GOT3 (cell line): Measurements from ENCODE around the gene CFAP100.

Experiments used
- DNase-seq: peaks from one replicate; lab custom pipeline; 2025; ENCODE audit warnings: mixed read lengths; lab: John Stamatoyannopoulos, UW

The CFAP100 gene

DNA sequence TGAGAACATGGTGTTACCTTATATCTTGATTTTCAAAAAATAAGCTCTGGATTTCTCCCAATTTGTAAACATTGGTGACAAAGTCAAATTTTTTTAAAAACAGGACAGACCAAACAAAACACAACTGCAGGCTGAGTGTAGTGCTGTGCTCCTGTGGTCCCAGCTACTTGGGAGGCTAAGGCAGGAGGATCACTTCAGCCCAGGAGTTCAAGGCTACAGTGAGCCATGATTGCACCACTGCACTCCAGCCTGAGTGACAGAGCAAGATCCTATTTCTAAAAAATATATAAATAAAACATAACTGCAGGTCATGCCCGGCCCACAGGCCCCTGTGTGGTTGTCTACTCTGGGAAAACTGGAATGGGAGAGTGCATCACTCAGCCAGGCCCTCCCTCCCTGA, 84.9 kb downstream of the CFAP100 start:
- DNase-seq = no peak

DNA sequence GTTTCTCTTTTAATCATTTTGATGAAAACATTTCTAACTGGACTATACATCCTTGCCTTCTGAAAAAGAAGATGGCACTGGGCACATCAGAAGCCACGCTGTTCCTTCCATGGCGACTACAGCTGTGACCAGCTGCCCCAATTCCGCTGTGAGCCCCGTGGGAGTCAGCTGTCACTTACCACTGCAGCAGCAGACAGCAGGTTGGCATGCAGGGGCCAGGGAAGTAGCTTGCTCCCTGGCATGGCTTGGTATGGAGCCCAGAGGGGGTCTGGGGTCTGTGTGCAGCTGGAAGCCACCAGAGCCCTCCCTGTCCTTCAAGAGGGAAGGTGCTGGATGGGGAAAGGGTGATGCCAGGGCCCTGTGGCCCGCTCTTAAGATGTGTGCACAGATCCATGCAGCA, 85.5 kb downstream of the CFAP100 start:
- DNase-seq = no peak

DNA sequence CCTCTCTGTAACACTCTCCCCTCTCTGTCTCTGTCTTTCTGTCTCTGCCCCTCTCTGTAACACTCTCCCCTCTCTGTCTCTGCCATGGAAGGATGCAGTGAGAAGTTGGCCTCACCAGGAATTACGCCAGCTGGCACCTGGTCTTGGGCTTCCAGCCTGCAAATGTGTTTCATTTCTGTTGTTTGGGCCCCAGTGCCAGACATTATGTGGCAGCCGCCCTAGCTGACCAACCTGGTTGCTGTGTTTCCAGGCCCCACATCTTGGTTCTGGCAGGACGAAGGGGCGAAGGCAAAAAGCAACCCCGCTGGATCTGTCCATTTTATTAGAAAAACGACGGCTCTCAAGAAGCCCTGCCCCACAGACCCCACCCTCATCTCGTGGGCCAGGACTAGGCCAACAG, 86.2 kb downstream of the CFAP100 start:
- no peak for DNase-seq

DNA sequence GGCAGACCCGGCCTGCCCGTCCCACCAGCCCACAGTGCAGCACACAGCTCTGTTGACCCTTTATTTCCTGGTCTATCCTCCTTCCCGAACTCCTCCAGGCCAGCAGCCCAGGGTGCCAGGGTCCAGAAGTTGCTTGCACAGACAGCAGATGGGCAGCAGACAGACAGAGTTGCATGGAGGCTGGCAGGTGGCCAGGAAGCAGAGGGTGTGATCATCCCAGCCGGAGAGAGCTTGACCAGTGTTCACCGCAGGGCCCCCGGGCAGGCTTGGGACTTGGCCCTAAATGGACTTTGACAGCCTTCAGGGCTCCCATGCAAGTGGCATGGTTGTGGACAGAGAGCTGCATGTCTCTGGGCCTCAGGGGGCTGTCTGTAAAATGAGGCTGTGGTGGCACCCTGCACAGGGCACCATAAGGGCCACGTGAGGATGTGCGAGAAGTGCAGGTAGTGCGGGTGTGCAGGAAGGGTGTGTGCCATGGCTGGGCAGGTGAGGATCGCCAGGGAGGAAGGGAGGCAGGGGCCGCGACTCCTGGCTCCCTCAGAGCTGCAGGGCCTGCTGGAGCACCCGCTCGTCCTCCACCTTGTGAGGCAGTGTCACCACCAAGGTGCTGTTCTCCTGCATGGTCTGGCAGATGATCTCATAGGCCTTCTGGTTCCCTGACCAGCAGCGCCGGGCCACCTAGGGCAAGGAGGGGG, 87.2 kb downstream of the CFAP100 start:
- DNase-seq = no peak

DNA sequence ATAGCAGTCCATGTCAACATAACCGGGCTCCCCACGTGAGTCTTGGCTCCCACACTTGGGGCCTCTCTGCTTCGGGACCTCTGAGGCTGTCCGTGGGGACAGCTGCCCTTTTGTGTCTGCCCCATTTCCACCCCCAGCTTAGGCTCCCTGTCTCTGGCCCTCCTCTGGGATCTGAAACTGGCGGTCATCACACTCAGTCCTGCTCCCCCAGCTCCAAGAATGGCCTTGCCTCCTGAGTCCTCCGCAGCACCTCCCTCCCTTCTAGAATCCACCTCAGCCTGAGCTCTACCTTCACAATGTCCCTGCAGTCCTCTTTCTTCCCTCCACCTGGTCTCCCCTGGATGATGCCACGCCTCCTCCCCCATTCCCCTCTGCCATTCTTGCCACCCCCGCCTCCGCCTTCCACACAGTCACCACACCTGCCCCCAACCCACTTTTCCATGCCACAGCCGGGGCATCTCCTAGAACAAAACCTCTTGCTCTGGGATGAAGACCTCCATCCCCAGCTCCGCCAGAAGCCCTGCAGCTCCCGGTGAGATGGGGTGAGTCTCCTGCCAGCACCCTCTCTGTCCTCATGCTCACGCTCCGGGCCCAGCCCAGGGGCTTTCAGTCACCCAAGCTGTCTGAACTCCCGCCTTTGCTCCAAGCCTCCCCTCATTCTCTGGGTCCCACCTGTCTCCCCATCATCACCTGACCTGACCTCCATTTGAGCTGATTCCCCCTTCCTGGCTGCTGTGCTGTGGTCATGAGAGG, 88.0 kb downstream of the CFAP100 start:
- DNase-seq = no peak

DNA sequence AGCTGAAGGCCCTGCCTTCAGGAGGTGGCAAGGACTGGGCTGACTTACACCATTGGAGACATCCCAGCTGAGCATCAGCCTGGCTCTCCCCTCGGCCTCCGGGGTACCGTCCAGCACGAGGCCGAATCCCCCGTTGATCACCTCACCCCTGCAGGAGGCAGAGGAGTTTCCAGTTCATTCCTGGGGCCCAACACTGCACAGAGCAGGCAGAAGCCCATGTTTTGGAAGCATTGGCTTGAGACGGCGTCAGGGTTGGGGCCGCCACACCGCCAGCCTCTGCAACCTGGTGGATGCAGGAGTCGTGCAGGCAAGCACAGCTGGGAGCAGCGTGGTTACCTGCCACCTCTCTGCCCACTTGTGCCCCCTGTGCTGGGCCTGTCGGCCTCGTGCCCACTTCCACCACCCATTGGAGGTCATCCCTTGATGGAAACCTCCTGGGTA, 88.6 kb downstream of the CFAP100 start:
- no peak for DNase-seq

DNA sequence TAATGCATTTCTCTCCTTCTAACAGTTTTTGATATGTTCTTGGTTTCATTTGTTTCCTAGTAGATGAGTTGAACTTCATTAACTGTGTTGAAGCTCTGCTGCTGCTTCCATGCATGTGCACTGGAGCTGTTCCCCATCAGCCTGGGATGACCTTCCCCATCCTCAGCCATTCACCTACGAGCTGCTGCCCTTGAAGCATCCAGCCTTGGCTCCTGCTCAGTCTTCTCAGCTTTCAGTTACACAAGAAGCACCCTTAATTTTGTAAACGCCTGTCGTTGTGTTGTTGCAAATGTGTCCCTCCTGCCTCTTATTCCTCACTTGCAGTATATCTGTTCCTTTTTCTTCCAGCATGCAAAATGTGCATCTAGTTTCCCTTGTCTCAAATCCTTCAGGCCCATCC, 89.4 kb downstream of the CFAP100 start:
- no peak for DNase-seq

DNA sequence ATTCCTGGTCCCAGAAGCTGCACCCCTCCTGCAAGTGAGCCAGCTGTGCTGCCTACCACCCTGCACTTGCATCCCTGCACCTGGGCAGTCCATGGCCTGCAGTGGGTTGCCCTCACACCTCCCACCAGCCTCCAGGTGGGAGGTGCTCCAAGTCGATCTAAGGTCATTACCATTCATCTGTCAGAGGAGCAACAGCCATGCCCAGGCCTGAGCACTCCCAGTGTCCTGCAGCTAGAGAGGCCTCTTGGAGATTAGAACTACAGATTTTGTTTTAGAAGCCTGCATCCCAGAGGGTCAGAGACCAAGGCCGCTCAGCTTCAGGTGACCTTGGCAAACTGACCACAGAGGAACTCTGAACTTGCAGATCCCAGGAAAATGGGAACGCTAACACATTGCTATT, 90.0 kb downstream of the CFAP100 start:
- DNase-seq = no peak

DNA sequence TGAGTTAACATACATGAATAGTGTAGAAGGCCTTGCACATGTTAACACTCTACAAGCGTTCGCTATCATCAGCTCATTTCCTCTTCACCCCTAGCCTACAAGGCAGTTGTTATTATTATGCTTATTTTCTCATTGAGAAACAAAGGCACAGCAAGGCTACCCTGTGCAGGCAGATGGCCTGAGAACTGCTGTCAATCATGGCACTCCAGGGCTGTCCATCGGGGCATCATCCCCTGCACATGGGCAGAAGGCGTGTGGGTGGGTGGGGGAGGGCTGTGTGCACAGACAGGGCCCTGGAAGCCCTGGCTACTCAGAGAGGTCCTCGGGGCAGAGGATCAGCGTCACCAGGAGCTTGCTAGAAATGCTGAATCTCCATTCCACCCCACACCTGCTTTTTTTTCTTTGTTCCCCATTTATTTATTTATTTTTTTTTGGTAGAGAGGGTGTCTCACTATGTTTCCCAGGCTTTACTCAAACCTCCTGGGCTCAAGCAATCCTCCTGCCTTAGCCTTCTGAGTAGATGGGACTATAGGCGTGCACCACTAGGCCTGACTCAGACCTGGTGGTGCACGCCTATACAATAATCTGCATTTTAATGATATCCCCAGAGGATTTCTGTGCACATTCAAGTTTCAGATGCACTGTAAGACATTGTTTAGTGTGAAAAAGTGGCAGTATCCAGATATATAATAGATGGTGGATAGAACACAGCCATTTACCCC, 90.6 kb downstream of the CFAP100 start:
- DNase-seq = no peak

DNA sequence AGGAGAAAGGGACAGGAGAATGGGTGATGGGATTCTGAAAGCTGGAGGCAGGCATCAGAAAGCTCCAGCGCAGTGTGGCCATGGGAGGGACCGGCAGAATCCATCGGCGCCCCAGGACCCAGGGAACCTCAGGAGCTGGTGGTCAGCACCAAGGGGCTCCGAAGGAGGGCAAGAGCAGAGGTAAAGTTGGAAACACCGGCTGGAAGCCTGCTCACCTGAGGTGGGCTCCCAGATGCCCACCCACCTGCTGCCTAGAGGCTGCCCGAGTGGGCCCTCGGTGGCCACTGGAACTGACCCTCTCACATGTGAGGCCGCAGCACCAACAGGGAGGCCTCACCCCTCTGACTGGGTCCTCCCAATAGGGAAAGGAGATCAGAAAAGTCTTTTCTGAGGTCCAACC, 91.2 kb downstream of the CFAP100 start:
- no peak for DNase-seq
